ENCODE results near the gene WDR3. TPM values are rescaled to one million over a fixed set of nuclear protein-coding genes. Genes with fewer than 3 reads are reported as not detected.

The WDR3 gene
- total RNA-seq, 1 experiment from 2014 or later, result 70.5 TPM

GRCh38 chr1:117952386-117952785 is 22.8 kb downstream of the WDR3 start (continued):
- TF ChIP-seq POLR2AphosphoS5 (IDR thresholded peaks at IDR 0.05; ENCODE audit: low read depth, low read length) (no peak), ZBTB33 (IDR thresholded peaks at IDR 0.05; ENCODE audit: extremely low read depth, insufficient replicate concordance, low read length) (no peak), MAX (IDR thresholded peaks at IDR 0.05) (no peak), ELF1 (IDR thresholded peaks at IDR 0.05; ENCODE audit: borderline replicate concordance, low read depth) (no peak)

- no peaks in the 10 kb centered on the region for H3K79me2 ChIP-seq (ENCODE audit: insufficient read depth, low read length)
- ChIA-PET RAD21 (ENCODE audit: low non-redundant PET in 1 of 2, low total read pairs in 2 of 2, uncharacterized antibody in 2 of 2, unreplicated experiment in 2 of 2) (no interaction called here), POLR2A (no interaction called here), CTCF (no interaction called here)
- no peak overlapping the region for H3K9ac ChIP-seq (ENCODE audit: low read length)
- H3K36me3 ChIP-seq (ENCODE audit: control insufficient read depth in 1 of 2, insufficient read depth in 2 of 2, low read length in 2 of 2), result peaks cover 51 to 55% of the 10 kb centered on the region in 2 experiments
- H3K27me3 ChIP-seq (ENCODE audit: insufficient read depth, low read length), result no peaks in the 10 kb centered on the region
- no peak overlapping the region for H3K4me3 ChIP-seq (replicated peaks in 1 of 2; ENCODE audit: low read depth in 1 of 2, low read length in 2 of 2)
- H3K9me3 ChIP-seq (ENCODE audit: control insufficient read depth in 1 of 2, insufficient read depth in 1 of 2, low read depth in 1 of 2, low read length in 2 of 2), result no peaks in the 10 kb centered on the region
- H4K20me1 ChIP-seq (ENCODE audit: insufficient read depth), result no peaks in the 10 kb centered on the region; the same call in 1 of the 2 replicates
- H3K4me1 ChIP-seq (ENCODE audit: control insufficient read depth in 1 of 2, insufficient read depth in 2 of 2, low read length in 2 of 2), result no peaks in the 10 kb centered on the region
- no peak overlapping the region for H3K27ac ChIP-seq (ENCODE audit: low read depth, low read length)
- no peak overlapping the region for H2AFZ ChIP-seq (ENCODE audit: low read depth, low read length, poor library complexity, severe bottlenecking)
- TSS peak; percentile 20 for BruUV-seq (replicated peaks)
- DNase-seq (ENCODE audit: low read depth, low spot score), result no peak
- ATAC-seq, result no peak
- no peak overlapping the region for H3K4me2 ChIP-seq (ENCODE audit: low read length)
- TF ChIP-seq YY1 (IDR thresholded peaks at IDR 0.05; ENCODE audit: extremely low read depth, insufficient replicate concordance, low read depth, low read length) (no peak), CBX3 (IDR thresholded peaks at IDR 0.05; ENCODE audit: low read depth) (no peak), JUND (IDR thresholded peaks at IDR 0.05) (no peak)
- no peaks in the 10 kb centered on the region for H3K9me2 ChIP-seq (ENCODE audit: insufficient read depth)
- intact Hi-C loops (cut with micrococcal nuclease), result no loop called here
These were observed 29.8 kb downstream of the WDR3 start for GRCh38 chr1:117959364-117959763.
